ENCODE results near the gene BCAS2.

The BCAS2 gene

GRCh38 chr1:114558544-114558943, 22.9 kb downstream of the BCAS2 start:
- no peaks in the 10 kb centered on the region for H3K4me1 ChIP-seq (ENCODE audit: control insufficient read depth in 1 of 2, insufficient read depth in 2 of 2, low read length in 2 of 2)
- H3K4me3 ChIP-seq (ENCODE audit: low read depth in 1 of 2, low read length in 2 of 2), result no peak overlapping the region
- H3K27ac ChIP-seq (ENCODE audit: low read length), result no peak overlapping the region
- no peaks in the 10 kb centered on the region for H3K27me3 ChIP-seq (ENCODE audit: low read depth, low read length)
- no peaks in the 10 kb centered on the region for H3K36me3 ChIP-seq (ENCODE audit: control insufficient read depth in 1 of 2, insufficient read depth in 2 of 2, low read length in 2 of 2)
- no peaks in the 10 kb centered on the region for H3K9me3 ChIP-seq (ENCODE audit: control insufficient read depth in 1 of 2, low read length in 2 of 2)

DNA sequence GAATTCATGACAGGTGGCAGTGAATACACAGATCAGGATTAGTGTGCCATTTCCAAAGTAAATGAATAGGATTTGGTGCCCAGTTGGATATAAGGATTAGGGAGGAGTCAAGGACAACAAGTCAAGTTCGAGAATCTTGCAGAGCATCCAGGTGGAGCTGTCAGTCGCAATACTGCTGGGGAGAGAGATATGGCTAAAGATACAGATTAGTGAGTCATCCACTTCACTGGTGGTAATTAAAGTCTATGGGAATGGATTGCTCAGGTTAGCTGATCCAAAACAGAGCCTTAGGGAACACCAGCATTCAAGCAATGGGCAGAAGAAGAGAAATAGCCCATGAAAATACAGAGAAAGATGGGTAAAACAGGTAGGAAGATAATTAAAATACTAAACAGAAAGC, 26.8 kb downstream of the BCAS2 start:
- no peak overlapping the region for H3K4me3 ChIP-seq (ENCODE audit: low read depth in 1 of 2, low read length in 2 of 2)
- no peak overlapping the region for H3K27ac ChIP-seq (ENCODE audit: low read length)
- no peaks in the 10 kb centered on the region for H3K9me3 ChIP-seq (ENCODE audit: control insufficient read depth in 1 of 2, low read length in 2 of 2)
- no peaks in the 10 kb centered on the region for H3K27me3 ChIP-seq (ENCODE audit: low read depth, low read length)
- no peaks in the 10 kb centered on the region for H3K36me3 ChIP-seq (ENCODE audit: control insufficient read depth in 1 of 2, insufficient read depth in 2 of 2, low read length in 2 of 2)
- no peaks in the 10 kb centered on the region for H3K4me1 ChIP-seq (ENCODE audit: control insufficient read depth in 1 of 2, insufficient read depth in 2 of 2, low read length in 2 of 2)

- H3K27me3 ChIP-seq (ENCODE audit: low read depth, low read length), result no peaks in the 10 kb centered on the region
Measured at GRCh38 chr1:114552106-114552639, 29.2 kb downstream of the BCAS2 start.

GRCh38 chr1:114551400-114551799, 30.0 kb downstream of the BCAS2 start:
- H3K4me1 ChIP-seq (ENCODE audit: control insufficient read depth in 1 of 2, insufficient read depth in 2 of 2, low read length in 2 of 2), result no peaks in the 10 kb centered on the region
- no peak overlapping the region for H3K27ac ChIP-seq (ENCODE audit: low read length)
- no peak overlapping the region for H3K4me3 ChIP-seq (ENCODE audit: low read depth in 1 of 2, low read length in 2 of 2)
- H3K27me3 ChIP-seq (ENCODE audit: low read depth, low read length), result no peaks in the 10 kb centered on the region
- H3K9me3 ChIP-seq (ENCODE audit: control insufficient read depth in 1 of 2, low read length in 2 of 2), result no peaks in the 10 kb centered on the region
- no peaks in the 10 kb centered on the region for H3K36me3 ChIP-seq (ENCODE audit: control insufficient read depth in 1 of 2, insufficient read depth in 2 of 2, low read length in 2 of 2)

More at GRCh38 chr1:114552106-114552639, 29.2 kb downstream of the BCAS2 start:
- Histone ChIP-seq H3K4me3 (ENCODE audit: low read depth in 1 of 2, low read length in 2 of 2) (no peak overlapping the region), H3K36me3 (ENCODE audit: control insufficient read depth in 1 of 2, insufficient read depth in 2 of 2, low read length in 2 of 2) (no peaks in the 10 kb centered on the region), H3K9me3 (ENCODE audit: control insufficient read depth in 1 of 2, low read length in 2 of 2) (no peaks in the 10 kb centered on the region), H3K4me1 (ENCODE audit: control insufficient read depth in 1 of 2, insufficient read depth in 2 of 2, low read length in 2 of 2) (no peaks in the 10 kb centered on the region), H3K27ac (ENCODE audit: low read length) (no peak overlapping the region)

DNA sequence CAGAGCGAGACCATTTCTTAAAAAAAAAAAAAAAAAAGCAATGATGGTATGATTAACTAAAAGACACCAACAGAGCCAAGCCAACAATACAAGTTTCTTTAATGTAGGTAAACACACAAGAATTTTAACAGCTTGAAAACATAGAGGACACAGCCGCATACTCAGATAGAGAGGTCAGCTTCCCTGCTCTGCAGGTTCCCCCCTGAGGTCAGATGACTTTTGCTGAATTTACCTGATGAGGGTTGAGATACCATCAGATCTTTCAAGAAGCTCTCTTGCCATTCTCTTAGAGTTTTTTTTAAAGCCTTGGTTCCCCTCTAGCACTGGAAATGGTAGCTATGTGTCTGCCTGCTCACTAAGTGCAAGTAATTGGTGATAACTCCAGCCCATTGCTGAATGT, 31.1 kb downstream of the BCAS2 start:
- Histone ChIP-seq H3K4me1 (ENCODE audit: control insufficient read depth in 1 of 2, insufficient read depth in 2 of 2, low read length in 2 of 2) (no peaks in the 10 kb centered on the region), H3K9me3 (ENCODE audit: control insufficient read depth in 1 of 2, low read length in 2 of 2) (no peaks in the 10 kb centered on the region), H3K27me3 (ENCODE audit: low read depth, low read length) (no peaks in the 10 kb centered on the region), H3K4me3 (ENCODE audit: low read depth in 1 of 2, low read length in 2 of 2) (no peak overlapping the region), H3K27ac (ENCODE audit: low read length) (no peak overlapping the region), H3K36me3 (ENCODE audit: control insufficient read depth in 1 of 2, insufficient read depth in 2 of 2, low read length in 2 of 2) (no peaks in the 10 kb centered on the region)

GRCh38 chr1:114549137-114549536, 32.3 kb downstream of the BCAS2 start:
- Histone ChIP-seq H3K36me3 (ENCODE audit: control insufficient read depth in 1 of 2, insufficient read depth in 2 of 2, low read length in 2 of 2) (no peaks in the 10 kb centered on the region), H3K4me1 (ENCODE audit: control insufficient read depth in 1 of 2, insufficient read depth in 2 of 2, low read length in 2 of 2) (no peaks in the 10 kb centered on the region), H3K27ac (ENCODE audit: low read length) (no peak overlapping the region), H3K27me3 (ENCODE audit: low read depth, low read length) (no peaks in the 10 kb centered on the region), H3K9me3 (ENCODE audit: control insufficient read depth in 1 of 2, low read length in 2 of 2) (no peaks in the 10 kb centered on the region), H3K4me3 (ENCODE audit: low read depth in 1 of 2, low read length in 2 of 2) (no peak overlapping the region)

- H3K27ac ChIP-seq (ENCODE audit: low read length), result no peak overlapping the region
- no peaks in the 10 kb centered on the region for H3K36me3 ChIP-seq (ENCODE audit: control insufficient read depth in 1 of 2, insufficient read depth in 2 of 2, low read length in 2 of 2)
- no peak overlapping the region for H3K4me3 ChIP-seq (ENCODE audit: low read depth in 1 of 2, low read length in 2 of 2)
- no peaks in the 10 kb centered on the region for H3K4me1 ChIP-seq (ENCODE audit: control insufficient read depth in 1 of 2, insufficient read depth in 2 of 2, low read length in 2 of 2)
- no peaks in the 10 kb centered on the region for H3K27me3 ChIP-seq (ENCODE audit: low read depth, low read length)
- H3K9me3 ChIP-seq (ENCODE audit: control insufficient read depth in 1 of 2, low read length in 2 of 2), result no peaks in the 10 kb centered on the region
Measured at GRCh38 chr1:114547076-114547475, 34.3 kb downstream of the BCAS2 start.

DNA sequence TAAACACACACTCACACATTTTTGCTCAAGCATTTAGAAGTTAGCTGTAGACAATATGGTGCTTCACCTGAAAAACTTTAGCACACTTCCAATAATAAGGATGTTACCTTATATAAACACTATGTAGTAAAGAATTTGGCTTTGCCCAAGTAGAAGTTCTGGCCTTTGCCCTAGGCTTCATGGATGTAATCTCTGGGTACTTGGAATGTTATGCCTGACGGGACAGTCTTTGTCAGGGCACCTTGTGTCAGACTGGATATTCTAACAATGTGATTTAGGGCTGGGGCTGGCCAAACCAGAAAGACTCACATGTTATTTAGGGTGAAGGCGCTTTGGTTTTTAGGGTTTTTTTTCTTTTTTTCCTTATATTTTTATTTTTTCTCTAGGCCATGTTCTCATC, 35.6 kb downstream of the BCAS2 start:
- Histone ChIP-seq H3K27me3 (ENCODE audit: low read depth, low read length) (no peaks in the 10 kb centered on the region), H3K4me1 (ENCODE audit: control insufficient read depth in 1 of 2, insufficient read depth in 2 of 2, low read length in 2 of 2) (no peaks in the 10 kb centered on the region), H3K4me3 (ENCODE audit: low read depth in 1 of 2, low read length in 2 of 2) (no peak overlapping the region), H3K27ac (ENCODE audit: low read length) (no peak overlapping the region), H3K36me3 (ENCODE audit: control insufficient read depth in 1 of 2, insufficient read depth in 2 of 2, low read length in 2 of 2) (no peaks in the 10 kb centered on the region), H3K9me3 (ENCODE audit: control insufficient read depth in 1 of 2, low read length in 2 of 2) (no peaks in the 10 kb centered on the region)

DNA sequence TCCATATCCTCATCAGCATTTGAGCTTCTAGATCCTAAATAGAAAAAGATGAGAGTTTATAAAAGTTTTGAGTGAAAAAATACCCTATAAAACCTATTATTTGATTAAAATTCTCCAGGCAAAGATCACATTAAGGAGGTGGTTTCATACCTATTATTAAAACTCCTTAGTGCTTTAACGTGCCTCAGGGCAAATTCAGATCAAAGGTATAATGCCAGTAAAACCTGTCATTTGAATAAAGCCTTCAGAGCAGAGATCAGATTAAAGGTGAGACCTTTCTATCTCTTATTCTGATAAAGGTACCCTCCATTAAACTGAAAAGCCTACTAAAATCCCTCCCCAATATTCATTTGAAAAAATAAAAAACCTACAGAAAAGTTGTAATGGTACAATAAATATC, 36.1 kb downstream of the BCAS2 start:
- H3K4me1 ChIP-seq (ENCODE audit: control insufficient read depth in 1 of 2, insufficient read depth in 2 of 2, low read length in 2 of 2), result no peaks in the 10 kb centered on the region
- no peaks in the 10 kb centered on the region for H3K9me3 ChIP-seq (ENCODE audit: control insufficient read depth in 1 of 2, low read length in 2 of 2)
- H3K36me3 ChIP-seq (ENCODE audit: control insufficient read depth in 1 of 2, insufficient read depth in 2 of 2, low read length in 2 of 2), result no peaks in the 10 kb centered on the region
- no peak overlapping the region for H3K27ac ChIP-seq (ENCODE audit: low read length)
- no peaks in the 10 kb centered on the region for H3K27me3 ChIP-seq (ENCODE audit: low read depth, low read length)
- no peak overlapping the region for H3K4me3 ChIP-seq (ENCODE audit: low read depth in 1 of 2, low read length in 2 of 2)

- Histone ChIP-seq H3K27ac (ENCODE audit: low read length) (no peak overlapping the region), H3K36me3 (ENCODE audit: control insufficient read depth in 1 of 2, insufficient read depth in 2 of 2, low read length in 2 of 2) (no peaks in the 10 kb centered on the region), H3K4me3 (ENCODE audit: low read depth in 1 of 2, low read length in 2 of 2) (no peak overlapping the region), H3K4me1 (ENCODE audit: control insufficient read depth in 1 of 2, insufficient read depth in 2 of 2, low read length in 2 of 2) (no peaks in the 10 kb centered on the region), H3K9me3 (ENCODE audit: control insufficient read depth in 1 of 2, low read length in 2 of 2) (no peaks in the 10 kb centered on the region), H3K27me3 (ENCODE audit: low read depth, low read length) (no peaks in the 10 kb centered on the region)
Measured at GRCh38 chr1:114540821-114541220, 40.6 kb downstream of the BCAS2 start.

DNA sequence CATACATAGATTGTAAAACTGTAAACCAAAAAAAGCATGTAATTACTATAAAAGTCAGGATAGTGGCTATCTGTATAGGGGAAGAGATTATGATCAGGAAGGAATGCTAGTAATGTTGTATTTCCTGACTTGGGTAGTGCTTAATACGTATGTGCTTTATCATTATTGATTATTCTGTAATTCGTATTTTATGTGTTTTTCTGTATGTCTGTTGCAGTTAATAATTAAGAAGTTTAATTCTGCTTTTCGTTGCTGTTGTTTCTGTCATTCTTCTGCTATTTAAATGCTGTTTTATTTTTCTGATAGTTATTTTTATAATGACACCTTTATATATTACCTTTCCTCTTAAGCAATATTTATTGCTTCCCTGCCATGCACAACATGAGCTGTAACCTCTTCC, 41.1 kb downstream of the BCAS2 start:
- Histone ChIP-seq H3K9me3 (ENCODE audit: control insufficient read depth in 1 of 2, low read length in 2 of 2) (no peaks in the 10 kb centered on the region), H3K4me1 (ENCODE audit: control insufficient read depth in 1 of 2, insufficient read depth in 2 of 2, low read length in 2 of 2) (no peaks in the 10 kb centered on the region), H3K27me3 (ENCODE audit: low read depth, low read length) (no peaks in the 10 kb centered on the region), H3K27ac (ENCODE audit: low read length) (no peak overlapping the region), H3K4me3 (ENCODE audit: low read depth in 1 of 2, low read length in 2 of 2) (no peak overlapping the region), H3K36me3 (ENCODE audit: control insufficient read depth in 1 of 2, insufficient read depth in 2 of 2, low read length in 2 of 2) (no peaks in the 10 kb centered on the region)

DNA sequence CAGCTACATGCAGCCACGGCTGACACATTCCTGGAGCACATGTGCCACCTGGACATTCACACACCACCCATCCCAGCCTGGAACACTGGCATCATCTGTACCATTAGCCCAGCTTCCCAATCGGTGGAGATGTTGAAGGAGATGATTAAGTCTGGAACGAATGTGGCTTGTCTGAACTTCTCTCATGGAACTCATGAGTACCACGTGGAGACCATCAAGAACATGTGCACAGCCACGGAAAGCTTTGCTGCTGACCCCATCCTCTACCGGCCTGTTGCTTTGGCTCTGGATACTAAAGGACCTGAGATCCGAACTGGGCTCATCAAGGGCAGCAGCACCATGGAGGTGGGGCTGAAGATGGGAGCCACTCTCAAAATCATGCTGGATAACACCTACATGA, 45.4 kb downstream of the BCAS2 start:
- Histone ChIP-seq H3K9me3 (ENCODE audit: control insufficient read depth in 1 of 2, low read length in 2 of 2) (no peaks in the 10 kb centered on the region), H3K4me3 (ENCODE audit: low read depth in 1 of 2, low read length in 2 of 2) (no peak overlapping the region), H3K4me1 (ENCODE audit: control insufficient read depth in 1 of 2, insufficient read depth in 2 of 2, low read length in 2 of 2) (no peaks in the 10 kb centered on the region), H3K27me3 (ENCODE audit: low read depth, low read length) (no peaks in the 10 kb centered on the region), H3K36me3 (ENCODE audit: control insufficient read depth in 1 of 2, insufficient read depth in 2 of 2, low read length in 2 of 2) (no peaks in the 10 kb centered on the region), H3K27ac (ENCODE audit: low read length) (no peak overlapping the region)

All from muscle layer of duodenum (tissue), 2 donors.